NT2/D1 (cell line): ENCODE measurements around the gene NKAIN2.

Source experiments
- DNase-seq: peaks from one replicate; pipeline ENCODE4 v3.0.0-alpha.2; 2011; ENCODE audit warnings: low read depth, low spot score
- H3K27me3 ChIP-seq: 2 replicates; pipeline ENCODE4 v1.6.0; 2011; ENCODE audit warnings: mild to moderate bottlenecking; ENCODE audit not compliant: insufficient read length, insufficient read depth
- H3K36me3 ChIP-seq: 2 replicates; pipeline ENCODE4 v1.6.1; 2011; ENCODE audit warnings: mild to moderate bottlenecking, low read length, mixed read lengths; ENCODE audit not compliant: insufficient read depth, insufficient read length
- H3K4me1 ChIP-seq: 2 replicates; pipeline ENCODE4 v1.5.1; 2011; ENCODE audit not compliant: insufficient read depth, insufficient read length
- H3K4me3 ChIP-seq: 2 replicates; pipeline ENCODE4 v1.5.1; 2011; ENCODE audit warnings: low read depth; ENCODE audit not compliant: insufficient read length
- H3K9ac ChIP-seq: 2 replicates; pipeline ENCODE4 v1.6.0; 2011; ENCODE audit warnings: low read depth; ENCODE audit not compliant: insufficient read length
- H3K9me3 ChIP-seq: 2 replicates; pipeline ENCODE4 v1.5.1; 2011; ENCODE audit warnings: mild to moderate bottlenecking, low read length; ENCODE audit not compliant: insufficient read depth
- SUZ12 ChIP-seq: IDR thresholded peaks from 2 replicates; pipeline ENCODE4 v1.6.1; 2011; ENCODE audit not compliant: insufficient read length, insufficient read depth; ENCODE audit errors: extremely low read depth
- YY1 ChIP-seq: IDR thresholded peaks from 2 replicates; pipeline ENCODE4 v1.6.1; 2011; ENCODE audit not compliant: insufficient read length, insufficient read depth
- ZNF274 ChIP-seq: IDR thresholded peaks from 2 replicates; pipeline ENCODE4 v1.6.1; 2011; ENCODE audit warnings: mild to moderate bottlenecking, low read depth, low read length

NKAIN2 gene

DNA sequence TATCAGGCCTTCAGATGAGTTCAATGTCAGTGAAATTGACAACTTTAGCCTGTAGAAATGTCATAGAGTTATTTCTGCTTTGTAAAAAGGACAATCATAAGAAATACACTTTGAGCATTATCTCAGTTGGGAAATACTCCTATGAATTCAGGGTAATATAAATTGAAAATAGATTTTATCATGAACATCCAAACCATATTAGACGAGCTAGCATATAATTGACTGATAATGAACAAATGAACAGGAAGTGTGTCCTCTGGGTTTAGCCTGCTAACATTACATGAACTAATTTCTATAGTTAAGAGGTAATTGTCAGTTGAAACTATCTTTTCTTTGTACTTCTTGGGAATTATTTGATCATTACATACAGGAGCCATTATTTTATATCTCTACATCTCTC is 689.6 kb downstream of the NKAIN2 start:
- TF ChIP-seq YY1 (no peak), SUZ12 (no peak), ZNF274 (no peak)
- DNase-seq: no peak
- H3K4me3 ChIP-seq: no peak overlapping the region
- no peaks in the 10 kb centered on the region for H3K27me3 ChIP-seq
- no peaks in the 10 kb centered on the region for H3K36me3 ChIP-seq
- no peaks in the 10 kb centered on the region for H3K9me3 ChIP-seq
- no peaks in the 10 kb centered on the region for H3K4me1 ChIP-seq
- no peak overlapping the region for H3K9ac ChIP-seq

DNA sequence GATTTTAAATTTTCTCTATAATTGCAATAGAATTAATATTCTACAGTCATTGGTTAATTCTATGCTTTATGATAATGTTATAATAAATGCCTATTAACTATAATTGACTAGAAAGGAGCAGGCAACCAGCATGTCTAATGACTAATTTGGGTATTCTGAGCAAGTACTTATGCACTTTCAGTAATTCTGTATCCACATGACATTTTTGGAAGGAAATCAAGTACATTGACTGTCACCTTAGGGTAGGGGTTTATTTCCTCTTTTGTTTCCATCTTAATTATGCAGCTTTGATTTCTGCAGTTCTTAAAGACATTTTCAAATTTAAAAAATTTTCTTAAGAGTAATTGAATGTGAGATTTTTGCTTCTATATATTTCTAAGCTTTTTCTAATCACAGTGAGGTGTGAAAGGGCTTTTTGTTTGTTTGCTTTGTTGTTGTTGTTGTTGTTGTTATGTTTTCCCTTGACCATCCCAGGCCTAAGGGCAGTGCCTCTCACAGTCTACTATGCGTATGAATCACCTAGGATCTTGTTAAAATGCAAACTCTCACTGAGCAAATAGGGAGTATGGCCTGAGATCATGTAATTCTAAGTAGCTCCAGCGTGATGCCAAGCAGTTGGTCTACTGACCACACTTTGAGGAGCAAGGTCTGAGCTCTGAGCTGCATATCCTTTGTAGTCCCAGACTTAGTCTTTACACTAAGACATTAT is 691.4 kb downstream of the NKAIN2 start:
- H3K4me1 ChIP-seq: no peaks in the 10 kb centered on the region
- TF ChIP-seq SUZ12 (no peak), YY1 (no peak), ZNF274 (no peak)
- no peak overlapping the region for H3K9ac ChIP-seq
- no peaks in the 10 kb centered on the region for H3K9me3 ChIP-seq
- no peak for DNase-seq
- H3K4me3 ChIP-seq: no peak overlapping the region
- H3K27me3 ChIP-seq: no peaks in the 10 kb centered on the region
- H3K36me3 ChIP-seq: no peaks in the 10 kb centered on the region

GRCh38 chr6:124495665-124496190 is 692.1 kb downstream of the NKAIN2 start:
- no peak overlapping the region for H3K9ac ChIP-seq
- TF ChIP-seq YY1 (no peak), ZNF274 (no peak), SUZ12 (no peak)
- H3K36me3 ChIP-seq: no peaks in the 10 kb centered on the region

DNA sequence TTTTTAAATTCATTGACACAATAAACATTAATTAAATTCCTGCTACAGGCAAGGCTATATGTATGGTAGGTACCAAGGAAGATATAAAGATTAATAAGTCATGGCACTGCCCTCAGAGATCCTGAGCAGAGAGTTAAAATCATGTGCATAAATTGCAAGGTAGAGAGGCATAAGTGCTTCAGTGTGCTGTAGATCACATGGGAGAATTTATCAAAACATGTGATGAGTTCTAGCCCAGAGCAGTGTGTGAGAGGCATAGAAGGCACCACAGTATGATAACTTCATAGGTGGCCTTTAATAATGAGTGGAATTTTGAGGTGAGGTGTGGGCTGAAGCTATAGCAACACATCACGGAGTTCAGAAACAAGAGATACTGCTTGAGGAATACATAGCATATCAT is 692.7 kb downstream of the NKAIN2 start:
- Histone ChIP-seq H3K4me1 (no peaks in the 10 kb centered on the region), H3K36me3 (no peaks in the 10 kb centered on the region), H3K9me3 (no peaks in the 10 kb centered on the region), H3K9ac (no peak overlapping the region), H3K4me3 (no peak overlapping the region), H3K27me3 (no peaks in the 10 kb centered on the region)
- DNase-seq: no peak
- no peak for TF ChIP-seq SUZ12
- no peak for TF ChIP-seq ZNF274
- TF ChIP-seq YY1: no peak

More at GRCh38 chr6:124495665-124496190, 692.1 kb downstream of the NKAIN2 start:
- no peak for DNase-seq
- H3K4me1 ChIP-seq: no peaks in the 10 kb centered on the region
- H3K27me3 ChIP-seq: no peaks in the 10 kb centered on the region
- H3K4me3 ChIP-seq: no peak overlapping the region
- no peaks in the 10 kb centered on the region for H3K9me3 ChIP-seq

DNA sequence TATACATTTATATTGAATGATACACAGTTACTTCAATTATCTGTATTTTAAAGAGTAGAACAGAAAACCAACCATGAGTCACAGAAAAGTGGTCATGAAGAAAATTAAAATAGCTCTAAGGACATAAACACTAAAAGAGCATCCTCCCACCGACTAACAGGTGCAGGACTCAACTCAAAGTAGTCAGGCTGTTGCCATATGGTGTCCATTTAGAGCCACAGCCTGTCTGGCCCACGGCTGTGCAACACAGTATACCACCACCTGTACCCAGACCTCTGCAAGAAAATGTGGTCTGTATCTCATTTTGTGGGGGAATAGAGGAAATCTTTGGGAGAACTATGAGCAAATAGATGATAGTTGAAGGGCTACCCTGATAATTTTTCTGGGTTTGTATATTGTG is 708.8 kb downstream of the NKAIN2 start:
- no peaks in the 10 kb centered on the region for H3K4me1 ChIP-seq
- no peaks in the 10 kb centered on the region for H3K9me3 ChIP-seq
- no peaks in the 10 kb centered on the region for H3K36me3 ChIP-seq
- no peak overlapping the region for H3K4me3 ChIP-seq
- TF ChIP-seq ZNF274 (no peak), SUZ12 (no peak), YY1 (no peak)
- H3K9ac ChIP-seq: no peak overlapping the region
- no peaks in the 10 kb centered on the region for H3K27me3 ChIP-seq
- DNase-seq: no peak

GRCh38 chr6:124517339-124517738 is 713.7 kb downstream of the NKAIN2 start:
- H3K9me3 ChIP-seq: no peaks in the 10 kb centered on the region
- TF ChIP-seq ZNF274 (no peak), YY1 (no peak), SUZ12 (no peak)
- no peak overlapping the region for H3K4me3 ChIP-seq
- no peaks in the 10 kb centered on the region for H3K4me1 ChIP-seq
- H3K27me3 ChIP-seq: no peaks in the 10 kb centered on the region
- H3K9ac ChIP-seq: no peak overlapping the region
- peak; percentile 2 for DNase-seq
- no peaks in the 10 kb centered on the region for H3K36me3 ChIP-seq

DNA sequence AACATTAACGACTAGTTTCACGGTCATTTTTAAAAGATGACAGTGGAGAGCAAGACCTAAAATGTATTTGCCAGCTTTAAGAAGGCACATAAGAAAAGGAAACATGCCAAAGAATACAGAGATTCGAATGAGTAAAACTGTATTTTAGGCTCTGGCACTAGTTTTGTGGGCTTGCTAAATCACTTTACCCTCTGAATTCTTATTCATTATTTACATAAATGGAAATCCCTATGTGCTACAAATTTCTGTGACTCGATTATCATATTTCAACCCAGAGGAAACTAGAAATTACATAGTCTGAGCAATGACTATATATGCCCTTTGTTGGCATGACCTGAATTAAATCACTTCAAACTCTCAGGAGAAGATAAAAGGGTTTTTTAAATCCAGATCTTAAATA is 716.8 kb downstream of the NKAIN2 start:
- Histone ChIP-seq H3K36me3 (no peaks in the 10 kb centered on the region), H3K27me3 (no peaks in the 10 kb centered on the region)
- TF ChIP-seq SUZ12 (no peak), YY1 (no peak), ZNF274 (no peak)

DNA sequence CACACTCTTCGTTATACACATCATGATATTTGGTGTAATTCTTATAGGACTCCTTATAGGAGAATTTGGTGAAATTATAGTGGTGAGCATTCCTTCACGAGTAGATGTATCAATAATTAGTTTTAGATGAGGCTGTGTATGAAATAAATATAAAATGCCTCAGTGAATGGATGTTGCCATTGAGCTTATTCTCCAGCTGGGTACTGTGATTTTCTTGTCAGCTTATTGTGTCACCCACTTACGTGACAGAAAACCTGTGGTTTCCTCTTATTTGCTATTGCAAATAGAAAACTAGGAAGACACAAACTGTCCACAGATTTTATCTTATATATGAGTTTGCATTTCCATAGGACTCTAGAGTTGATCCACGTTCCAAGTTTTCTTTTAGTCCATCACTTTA is 718.7 kb downstream of the NKAIN2 start:
- no peak for TF ChIP-seq SUZ12
- TF ChIP-seq ZNF274: no peak
- no peak for TF ChIP-seq YY1
- H3K27me3 ChIP-seq: no peaks in the 10 kb centered on the region
- no peaks in the 10 kb centered on the region for H3K36me3 ChIP-seq
- no peak for DNase-seq
- no peak overlapping the region for H3K9ac ChIP-seq
- H3K4me3 ChIP-seq: no peak overlapping the region
- H3K4me1 ChIP-seq: no peaks in the 10 kb centered on the region
- no peaks in the 10 kb centered on the region for H3K9me3 ChIP-seq

More for the DNA sequence above, 716.8 kb downstream of the NKAIN2 start:
- H3K9ac ChIP-seq: no peak overlapping the region
- no peak for DNase-seq
- no peaks in the 10 kb centered on the region for H3K4me1 ChIP-seq
- no peaks in the 10 kb centered on the region for H3K9me3 ChIP-seq
- H3K4me3 ChIP-seq: no peak overlapping the region
